Skin epidermis (tissue), 12 donors: ENCODE data around the gene OR2T29.
"Not testable (repeated sequence)": the region's sequence is repeated elsewhere in the genome, so short reads cannot be mapped to it uniquely, and the experiment has no call there.

Experiments
- H3K27ac ChIP-seq, 21 experiments: fragments of 200-600 bp; sonication (generic) in 11 of 21; one replicate each; pipeline ENCODE4 v1.5.0; 2020; ENCODE audit warnings: mild to moderate bottlenecking in 3 of 21, inconsistent platforms in 2 of 21, moderate library complexity in 2 of 21
- H3K4me3 ChIP-seq, 7 experiments: fragments of 200-600 bp; sonication (generic) in 2 of 7; one replicate each; pipeline ENCODE4 v1.5.0; 2020; ENCODE audit warnings: inconsistent platforms in 2 of 7, mild to moderate bottlenecking in 2 of 7, moderate library complexity in 1 of 7

Gene OR2T29

GRCh38 chr1:248537449-248537848 is 25.1 kb downstream of the OR2T29 start:
- not testable (repeated sequence) for H3K27ac ChIP-seq, H3K4me3 ChIP-seq

GRCh38 chr1:248521856-248522255 is 40.7 kb downstream of the OR2T29 start:
- no peak overlapping the region for H3K4me3 ChIP-seq
- H3K27ac ChIP-seq: no peak overlapping the region

GRCh38 chr1:248510217-248510616 is 52.4 kb downstream of the OR2T29 start:
- not testable (repeated sequence) for H3K27ac ChIP-seq, H3K4me3 ChIP-seq

DNA sequence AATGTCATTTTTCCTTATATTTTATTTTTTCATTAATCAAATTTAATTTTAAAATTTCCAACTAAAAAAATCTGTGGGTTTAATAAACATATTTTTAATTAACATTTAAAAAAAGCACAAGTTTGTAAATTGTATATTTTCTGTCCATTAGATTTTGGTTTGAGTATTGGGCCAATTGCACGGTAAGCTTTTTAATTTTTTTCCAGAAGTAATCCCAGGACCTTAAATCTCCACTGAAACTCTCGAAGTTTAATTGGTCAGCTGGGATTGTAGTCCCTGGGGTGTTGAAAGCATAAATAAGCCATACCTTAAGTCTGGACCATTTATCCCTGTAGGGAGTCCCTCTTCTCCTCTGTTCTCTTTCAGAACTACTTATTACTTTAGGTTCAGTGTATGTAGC is 54.8 kb downstream of the OR2T29 start, which contains the start of gene OR2G6:
Gene OR2G6, plus strand, starts transcription at position 301 of the 400 bp plus-strand sequence. CDS start 13,574 bp downstream, outside the sequence.
- H3K27ac ChIP-seq, H3K4me3 ChIP-seq: not testable (repeated sequence)
